ENCODE data around the gene OSTF1.

Gene OSTF1

GRCh38 chr9:75087824-75088645, at the start of gene OSTF1, which contains the start of gene NMRK1:
OSTF1 (plus strand) TSS chr9:75088514; CDS start chr9:75088693, 179 bp downstream.
NMRK1 (minus strand) TSS chr9:75088155; CDS start chr9:75083115, 5,040 bp downstream.
- no CpG with 5 or more reads among the region's 93 CpGs for WGBS (ENCODE audit: insufficient coverage, insufficient read length)
- H3K27ac ChIP-seq (ENCODE audit: low read length) = no peak within 1 kb of the TSS
- H3K9me3 ChIP-seq (ENCODE audit: control insufficient read depth, insufficient read depth, low read length) = no peaks in the 10 kb centered on the region
- peak within 1 kb of the TSS; percentile 71 for H3K4me3 ChIP-seq (ENCODE audit: low read length)
- no peaks in the 10 kb centered on the region for H3K36me3 ChIP-seq (ENCODE audit: control insufficient read depth, insufficient read depth, low read length)
- no peaks in the 10 kb centered on the region for H3K27me3 ChIP-seq (ENCODE audit: control insufficient read depth, insufficient read depth, low read length)
- peak; percentile 83 for DNase-seq (ENCODE audit: low read depth, low spot score)
- peaks cover 2% of the 10 kb centered on the region; the same call in 1 of the 2 replicates for H3K4me1 ChIP-seq (ENCODE audit: control insufficient read depth, insufficient read depth, low read length)

GRCh38 chr9:75039009-75039408, 49.3 kb upstream of the OSTF1 start:
- no CpG with 5 or more reads among the region's 3 CpGs for WGBS (ENCODE audit: insufficient coverage, insufficient read length)
- Histone ChIP-seq H3K4me3 (ENCODE audit: low read length) (no peak overlapping the region), H3K27ac (ENCODE audit: low read length) (no peak overlapping the region), H3K27me3 (ENCODE audit: control insufficient read depth, insufficient read depth, low read length) (no peaks in the 10 kb centered on the region), H3K4me1 (ENCODE audit: control insufficient read depth, insufficient read depth, low read length) (no peaks in the 10 kb centered on the region), H3K36me3 (ENCODE audit: control insufficient read depth, insufficient read depth, low read length) (no peaks in the 10 kb centered on the region), H3K9me3 (ENCODE audit: control insufficient read depth, insufficient read depth, low read length) (no peaks in the 10 kb centered on the region)
- no peak for DNase-seq (ENCODE audit: low read depth, low spot score)

GRCh38 chr9:75039801-75040200, 48.5 kb upstream of the OSTF1 start:
- Histone ChIP-seq H3K4me1 (ENCODE audit: control insufficient read depth, insufficient read depth, low read length) (no peaks in the 10 kb centered on the region), H3K4me3 (ENCODE audit: low read length) (no peak overlapping the region), H3K36me3 (ENCODE audit: control insufficient read depth, insufficient read depth, low read length) (no peaks in the 10 kb centered on the region), H3K9me3 (ENCODE audit: control insufficient read depth, insufficient read depth, low read length) (no peaks in the 10 kb centered on the region), H3K27me3 (ENCODE audit: control insufficient read depth, insufficient read depth, low read length) (no peaks in the 10 kb centered on the region), H3K27ac (ENCODE audit: low read length) (no peak overlapping the region)
- DNase-seq (ENCODE audit: low read depth, low spot score) = no peak
- no CpG with 5 or more reads among the region's 3 CpGs for WGBS (ENCODE audit: insufficient coverage, insufficient read length)

- Histone ChIP-seq H3K4me3 (ENCODE audit: low read length) (no peak overlapping the region), H3K27ac (ENCODE audit: low read length) (no peak overlapping the region), H3K27me3 (ENCODE audit: control insufficient read depth, insufficient read depth, low read length) (no peaks in the 10 kb centered on the region), H3K9me3 (ENCODE audit: control insufficient read depth, insufficient read depth, low read length) (no peaks in the 10 kb centered on the region), H3K36me3 (ENCODE audit: control insufficient read depth, insufficient read depth, low read length) (no peaks in the 10 kb centered on the region), H3K4me1 (ENCODE audit: control insufficient read depth, insufficient read depth, low read length) (no peaks in the 10 kb centered on the region)
- WGBS (ENCODE audit: insufficient coverage, insufficient read length) = no CpG with 5 or more reads among the region's 1 CpG
- DNase-seq (ENCODE audit: low read depth, low spot score) = no peak
These were observed 47.3 kb upstream of the OSTF1 start for GRCh38 chr9:75041041-75041440.

GRCh38 chr9:75046725-75047345, 41.5 kb upstream of the OSTF1 start:
- Histone ChIP-seq H3K4me3 (ENCODE audit: low read length) (no peak overlapping the region), H3K27ac (ENCODE audit: low read length) (no peak overlapping the region), H3K27me3 (ENCODE audit: control insufficient read depth, insufficient read depth, low read length) (no peaks in the 10 kb centered on the region), H3K4me1 (ENCODE audit: control insufficient read depth, insufficient read depth, low read length) (no peaks in the 10 kb centered on the region), H3K9me3 (ENCODE audit: control insufficient read depth, insufficient read depth, low read length) (no peaks in the 10 kb centered on the region), H3K36me3 (ENCODE audit: control insufficient read depth, insufficient read depth, low read length) (no peaks in the 10 kb centered on the region)
- DNase-seq (ENCODE audit: low read depth, low spot score) = no peak
- WGBS (ENCODE audit: insufficient coverage, insufficient read length) = no CpG with 5 or more reads among the region's 3 CpGs

- H3K4me3 ChIP-seq (ENCODE audit: low read length) = no peak overlapping the region
- no CpG with 5 or more reads among the region's 2 CpGs for WGBS (ENCODE audit: insufficient coverage, insufficient read length)
- H3K4me1 ChIP-seq (ENCODE audit: control insufficient read depth, insufficient read depth, low read length) = no peaks in the 10 kb centered on the region
- no peaks in the 10 kb centered on the region for H3K27me3 ChIP-seq (ENCODE audit: control insufficient read depth, insufficient read depth, low read length)
- no peak for DNase-seq (ENCODE audit: low read depth, low spot score)
- H3K27ac ChIP-seq (ENCODE audit: low read length) = no peak overlapping the region
- H3K9me3 ChIP-seq (ENCODE audit: control insufficient read depth, insufficient read depth, low read length) = no peaks in the 10 kb centered on the region
- no peaks in the 10 kb centered on the region for H3K36me3 ChIP-seq (ENCODE audit: control insufficient read depth, insufficient read depth, low read length)
These were observed 40.8 kb upstream of the OSTF1 start for GRCh38 chr9:75047506-75047905.

- Histone ChIP-seq H3K36me3 (ENCODE audit: control insufficient read depth, insufficient read depth, low read length) (no peaks in the 10 kb centered on the region), H3K9me3 (ENCODE audit: control insufficient read depth, insufficient read depth, low read length) (no peaks in the 10 kb centered on the region), H3K4me1 (ENCODE audit: control insufficient read depth, insufficient read depth, low read length) (no peaks in the 10 kb centered on the region), H3K4me3 (ENCODE audit: low read length) (no peak overlapping the region), H3K27me3 (ENCODE audit: control insufficient read depth, insufficient read depth, low read length) (no peaks in the 10 kb centered on the region), H3K27ac (ENCODE audit: low read length) (no peak overlapping the region)
- no peak for DNase-seq (ENCODE audit: low read depth, low spot score)
These were observed 37.0 kb upstream of the OSTF1 start for GRCh38 chr9:75051285-75051684.

- no CpG with 5 or more reads among the region's 1 CpG for WGBS (ENCODE audit: insufficient coverage, insufficient read length)
- H3K9me3 ChIP-seq (ENCODE audit: control insufficient read depth, insufficient read depth, low read length) = no peaks in the 10 kb centered on the region
- no peaks in the 10 kb centered on the region for H3K36me3 ChIP-seq (ENCODE audit: control insufficient read depth, insufficient read depth, low read length)
- DNase-seq (ENCODE audit: low read depth, low spot score) = no peak
- no peaks in the 10 kb centered on the region for H3K4me1 ChIP-seq (ENCODE audit: control insufficient read depth, insufficient read depth, low read length)
- no peaks in the 10 kb centered on the region for H3K27me3 ChIP-seq (ENCODE audit: control insufficient read depth, insufficient read depth, low read length)
- H3K27ac ChIP-seq (ENCODE audit: low read length) = no peak overlapping the region
- no peak overlapping the region for H3K4me3 ChIP-seq (ENCODE audit: low read length)
These were observed 34.4 kb upstream of the OSTF1 start for GRCh38 chr9:75053869-75054268.

GRCh38 chr9:75054368-75055001, 33.8 kb upstream of the OSTF1 start:
- no peak overlapping the region for H3K27ac ChIP-seq (ENCODE audit: low read length)
- WGBS (ENCODE audit: insufficient coverage, insufficient read length) = no CpG with 5 or more reads among the region's 5 CpGs
- no peak overlapping the region for H3K4me3 ChIP-seq (ENCODE audit: low read length)
- no peaks in the 10 kb centered on the region for H3K27me3 ChIP-seq (ENCODE audit: control insufficient read depth, insufficient read depth, low read length)
- no peaks in the 10 kb centered on the region for H3K9me3 ChIP-seq (ENCODE audit: control insufficient read depth, insufficient read depth, low read length)
- no peak for DNase-seq (ENCODE audit: low read depth, low spot score)
- no peaks in the 10 kb centered on the region for H3K36me3 ChIP-seq (ENCODE audit: control insufficient read depth, insufficient read depth, low read length)
- no peaks in the 10 kb centered on the region for H3K4me1 ChIP-seq (ENCODE audit: control insufficient read depth, insufficient read depth, low read length)

GRCh38 chr9:75061169-75061568, 27.1 kb upstream of the OSTF1 start:
- Histone ChIP-seq H3K27me3 (ENCODE audit: control insufficient read depth, insufficient read depth, low read length) (no peaks in the 10 kb centered on the region), H3K27ac (ENCODE audit: low read length) (no peak overlapping the region), H3K4me3 (ENCODE audit: low read length) (no peak overlapping the region), H3K36me3 (ENCODE audit: control insufficient read depth, insufficient read depth, low read length) (no peaks in the 10 kb centered on the region), H3K4me1 (ENCODE audit: control insufficient read depth, insufficient read depth, low read length) (no peaks in the 10 kb centered on the region), H3K9me3 (ENCODE audit: control insufficient read depth, insufficient read depth, low read length) (no peaks in the 10 kb centered on the region)
- DNase-seq (ENCODE audit: low read depth, low spot score) = no peak
- WGBS (ENCODE audit: insufficient coverage, insufficient read length) = no CpG with 5 or more reads among the region's 2 CpGs

Measured in iPS DF 6.9 (cell line).